Activated naive CD8-positive, alpha-beta T cell treated with anti-CD3 and anti-CD28 coated beads, Interleukin-2, amount 50 U/mL, for 24 hours (primary cell): ENCODE measurements around the gene ACTRT2.

ENCODE experiments used
- ATAC-seq: fragments of 150-1000 bp; cut with Tn5 transposase; one replicate; pipeline ENCODE4 v1.10.0; 2021
- DNase-seq: peaks from one replicate; pipeline ENCODE4 v3.0.0; 2021
- H3K27ac Mint-ChIP-seq: one replicate; pipeline ENCODE4 v1.8.0; 2021; ENCODE audit warnings: mild to moderate bottlenecking, mixed read lengths
- H3K27me3 Mint-ChIP-seq: one replicate; pipeline ENCODE4 v1.8.0; 2021; ENCODE audit warnings: mixed read lengths
- H3K36me3 Mint-ChIP-seq: one replicate; pipeline ENCODE4 v1.8.0; 2021; ENCODE audit warnings: low read depth, mixed read lengths
- H3K4me1 Mint-ChIP-seq: one replicate; pipeline ENCODE4 v1.8.0; 2021; ENCODE audit warnings: mixed read lengths
- H3K4me3 Mint-ChIP-seq: one replicate; pipeline ENCODE4 v1.8.0; 2021; ENCODE audit warnings: mild to moderate bottlenecking, moderate library complexity, mixed read lengths
- H3K9me3 Mint-ChIP-seq: one replicate; pipeline ENCODE4 v1.8.0; 2021; ENCODE audit warnings: mixed read lengths

Gene ACTRT2

DNA sequence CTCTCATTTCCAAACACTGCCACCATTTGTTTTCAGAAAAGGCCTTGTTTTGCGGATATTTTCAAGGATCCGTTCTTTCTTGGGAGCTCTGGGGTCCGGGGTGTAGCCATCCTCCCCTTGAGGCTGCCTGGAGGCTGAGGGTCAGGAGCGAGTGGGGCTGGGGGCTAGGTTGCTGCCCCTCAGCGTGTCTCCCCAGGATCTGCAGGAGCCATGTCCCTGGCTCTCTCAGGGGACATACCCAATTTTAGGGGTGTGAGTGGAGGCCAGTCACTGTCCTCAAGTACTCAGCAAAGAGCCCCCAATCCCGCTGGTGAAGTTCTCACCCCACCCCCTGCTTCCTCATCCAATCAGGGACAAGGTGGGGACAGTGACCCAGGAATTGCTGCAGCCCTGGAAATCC lies 32.7 kb downstream of the ACTRT2 start:
- ATAC-seq: no peak
- peaks cover 5% of the 10 kb centered on the region for H3K27me3 Mint-ChIP-seq
- H3K4me3 Mint-ChIP-seq: no peak overlapping the region
- peaks cover 3% of the 10 kb centered on the region for H3K36me3 Mint-ChIP-seq
- no peaks in the 10 kb centered on the region for H3K4me1 Mint-ChIP-seq
- no peak overlapping the region for H3K27ac Mint-ChIP-seq
- H3K9me3 Mint-ChIP-seq: peaks cover 6% of the 10 kb centered on the region
- DNase-seq: no peak

DNA sequence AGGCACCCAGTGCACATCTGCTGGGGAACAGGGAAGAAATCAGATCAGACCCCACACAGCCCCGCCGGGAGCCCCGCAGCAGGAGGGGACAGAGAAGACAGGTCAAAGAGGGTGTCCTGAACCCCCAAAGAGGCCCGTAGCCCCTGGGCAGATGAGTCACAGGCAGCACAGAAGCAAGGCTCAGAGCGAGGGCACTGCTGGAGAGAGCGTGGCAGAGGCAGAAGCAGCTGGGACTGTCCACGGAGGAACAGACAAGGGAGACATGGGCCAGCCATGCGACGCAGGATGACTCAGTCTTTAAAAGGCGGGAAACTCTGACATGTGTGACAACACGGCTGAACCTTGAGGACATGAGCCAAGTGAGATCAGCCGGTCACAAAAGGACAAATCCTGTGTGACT lies 33.2 kb downstream of the ACTRT2 start:
- ATAC-seq (no peak), DNase-seq (no peak)
- H3K9me3 Mint-ChIP-seq: peaks cover 6% of the 10 kb centered on the region
- H3K4me3 Mint-ChIP-seq: no peak overlapping the region
- no peaks in the 10 kb centered on the region for H3K4me1 Mint-ChIP-seq
- no peak overlapping the region for H3K27ac Mint-ChIP-seq
- peaks cover 5% of the 10 kb centered on the region for H3K27me3 Mint-ChIP-seq
- H3K36me3 Mint-ChIP-seq: peaks cover 3% of the 10 kb centered on the region

DNA sequence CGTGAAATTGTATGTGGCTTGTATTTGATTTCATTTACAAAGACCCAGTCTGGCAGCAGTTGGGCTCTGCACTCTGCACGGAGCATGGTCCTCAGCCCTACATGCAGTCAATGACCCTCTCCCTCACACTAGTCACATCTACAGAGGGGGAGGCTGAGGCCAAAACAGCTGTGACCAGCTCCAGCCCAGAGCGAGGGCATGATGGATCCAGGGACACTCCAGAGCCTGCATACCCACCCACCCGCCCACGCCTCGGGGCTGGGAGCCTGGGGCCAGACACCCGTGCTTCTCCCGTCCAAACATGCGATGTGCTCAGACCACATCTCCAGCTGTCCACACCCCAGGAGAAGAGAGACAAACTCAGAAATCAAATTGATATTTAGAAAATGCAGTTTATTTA lies 33.8 kb downstream of the ACTRT2 start:
- H3K4me1 Mint-ChIP-seq: no peaks in the 10 kb centered on the region
- H3K27me3 Mint-ChIP-seq: peaks cover 5% of the 10 kb centered on the region
- H3K9me3 Mint-ChIP-seq: peaks cover 6% of the 10 kb centered on the region
- H3K4me3 Mint-ChIP-seq: no peak overlapping the region
- no peak for ATAC-seq
- H3K36me3 Mint-ChIP-seq: peaks cover 3% of the 10 kb centered on the region
- H3K27ac Mint-ChIP-seq: no peak overlapping the region
- no peak for DNase-seq

DNA sequence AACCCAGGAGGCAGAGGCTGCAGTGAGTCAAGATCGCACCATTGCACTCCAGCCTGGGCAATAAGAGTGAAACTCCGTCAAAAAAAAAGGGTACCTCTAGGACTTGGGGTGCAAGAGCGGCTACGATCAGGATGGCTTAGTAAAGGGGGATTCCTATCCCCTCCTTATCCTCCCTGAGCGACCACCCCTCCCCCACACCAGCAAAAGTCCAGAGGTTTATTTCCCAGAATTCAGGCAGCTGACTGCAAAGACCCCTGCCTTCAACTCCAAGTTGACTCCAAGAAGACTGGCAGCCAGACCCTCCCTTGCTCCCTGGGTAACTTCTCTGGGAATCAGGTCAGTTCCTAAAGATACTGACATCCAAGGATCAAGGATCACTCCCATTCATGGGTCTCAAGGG lies 35.4 kb downstream of the ACTRT2 start:
- Mint-ChIP-seq H3K27me3 (peaks cover 7% of the 10 kb centered on the region), H3K4me3 (no peak overlapping the region), H3K4me1 (no peaks in the 10 kb centered on the region), H3K36me3 (peaks cover 3% of the 10 kb centered on the region), H3K27ac (no peak overlapping the region), H3K9me3 (peaks cover 6% of the 10 kb centered on the region)
- DNase-seq: no peak
- no peak for ATAC-seq

DNA sequence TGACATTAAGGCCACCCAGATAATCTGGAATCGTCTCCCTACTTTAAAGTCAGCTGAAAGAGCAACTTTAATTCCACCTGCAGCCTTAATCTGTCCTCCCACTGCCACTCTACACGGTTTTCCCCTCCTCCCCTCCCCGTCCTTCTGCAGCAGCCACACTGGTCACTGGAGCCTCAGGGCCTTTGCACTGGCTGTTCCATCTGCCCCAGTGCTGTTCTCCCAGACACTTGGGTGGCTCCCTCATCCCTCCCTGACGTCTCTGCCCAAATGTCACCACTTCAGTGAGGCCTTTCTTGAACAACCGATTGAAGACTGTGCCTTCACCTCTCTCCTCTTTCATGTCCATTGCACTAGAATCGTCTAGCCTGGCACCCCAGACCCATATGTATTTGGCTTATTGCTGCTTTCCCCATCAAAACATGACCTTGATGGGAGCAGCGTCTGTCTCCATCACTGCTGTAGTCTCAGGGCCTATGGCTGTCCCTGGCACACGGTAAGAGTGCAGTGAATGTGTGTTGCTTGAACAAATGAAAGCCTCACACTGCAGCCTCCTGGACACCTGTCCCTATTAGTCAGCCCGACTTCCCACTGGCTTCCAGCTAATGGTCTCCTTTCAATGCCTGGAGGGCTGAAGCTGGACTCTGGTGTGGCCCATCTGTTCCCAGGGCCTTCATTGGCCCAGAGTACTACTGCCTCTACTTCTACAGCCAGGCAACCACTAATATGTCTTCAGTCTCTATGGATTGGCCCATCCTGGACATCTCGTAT lies 37.2 kb downstream of the ACTRT2 start:
- Mint-ChIP-seq H3K27me3 (peaks cover 2% of the 10 kb centered on the region), H3K27ac (no peak overlapping the region), H3K4me3 (no peak overlapping the region), H3K9me3 (no peaks in the 10 kb centered on the region), H3K4me1 (no peaks in the 10 kb centered on the region), H3K36me3 (no peaks in the 10 kb centered on the region)
- DNase-seq (no peak), ATAC-seq (no peak)

DNA sequence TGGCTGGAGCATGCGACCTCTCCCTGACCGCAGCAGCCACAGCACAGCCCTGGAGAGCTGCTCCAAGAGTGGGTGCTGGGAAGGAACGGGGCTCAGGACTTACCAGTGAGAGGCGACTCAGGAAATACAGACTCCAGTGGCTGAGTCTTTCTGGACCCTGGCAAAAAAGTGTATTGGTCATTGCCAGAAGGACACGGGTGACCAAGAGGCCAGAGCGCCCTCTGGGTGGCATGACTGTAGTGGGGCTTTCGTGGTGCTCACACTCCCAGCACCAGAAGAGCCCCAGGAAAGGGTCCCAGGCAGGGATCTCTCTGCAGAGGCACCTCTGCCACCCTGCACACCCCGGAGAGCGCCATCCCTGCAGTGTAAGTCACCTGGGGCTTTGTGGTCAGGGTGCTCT lies 38.9 kb downstream of the ACTRT2 start:
- no peak for DNase-seq
- Mint-ChIP-seq H3K4me1 (no peaks in the 10 kb centered on the region), H3K36me3 (no peaks in the 10 kb centered on the region), H3K27me3 (peaks cover 3% of the 10 kb centered on the region), H3K4me3 (no peak overlapping the region), H3K9me3 (no peaks in the 10 kb centered on the region), H3K27ac (no peak overlapping the region)
- no peak for ATAC-seq

DNA sequence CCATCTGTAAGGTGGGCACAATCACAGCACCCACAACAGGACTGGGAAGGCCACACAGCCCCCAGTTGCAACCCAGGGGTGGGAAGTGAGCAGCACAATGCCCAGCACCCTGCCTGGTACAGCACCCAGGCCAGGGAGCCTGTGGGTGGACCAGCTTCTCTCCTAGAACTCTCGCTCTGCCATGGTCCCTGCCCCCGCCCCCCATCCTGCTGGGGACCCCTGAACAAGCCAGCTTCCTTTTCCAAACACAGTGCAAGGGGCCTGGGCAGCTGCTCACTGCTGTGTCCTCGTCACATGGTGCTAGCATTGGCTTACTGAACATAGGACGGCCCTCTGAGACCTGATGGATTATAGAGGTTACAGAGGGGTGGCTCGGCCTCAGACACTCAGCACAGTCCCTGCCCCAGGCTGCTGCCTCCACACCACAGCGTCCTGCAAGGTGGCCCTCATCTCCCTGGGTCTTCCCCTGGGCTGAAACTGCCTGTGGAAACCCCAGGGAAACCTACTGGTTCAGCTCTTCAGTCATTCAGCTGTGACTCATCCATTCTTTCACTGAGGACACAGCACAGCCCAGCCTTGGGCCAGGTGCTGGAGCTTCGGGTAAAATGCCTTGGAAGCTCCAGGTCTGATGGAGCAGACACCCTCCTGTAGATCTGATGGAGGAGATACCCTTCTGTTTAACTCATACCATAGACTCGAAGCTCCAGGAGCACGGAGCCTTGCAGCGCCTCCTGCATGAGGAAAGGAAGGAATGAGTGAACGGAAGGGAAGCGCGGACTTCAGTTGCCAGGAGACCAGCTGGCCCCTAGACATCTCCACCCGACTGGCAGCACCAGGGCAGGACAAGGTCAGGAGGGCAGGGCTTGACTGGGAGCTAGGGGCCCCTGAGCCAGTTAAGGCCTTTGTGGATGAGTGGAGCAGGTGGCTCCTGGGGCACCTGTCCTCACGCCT lies 39.6 kb downstream of the ACTRT2 start:
- H3K4me1 Mint-ChIP-seq: no peaks in the 10 kb centered on the region
- H3K27me3 Mint-ChIP-seq: peaks cover 4% of the 10 kb centered on the region
- no peaks in the 10 kb centered on the region for H3K9me3 Mint-ChIP-seq
- H3K4me3 Mint-ChIP-seq: no peak overlapping the region
- DNase-seq: no peak
- no peak overlapping the region for H3K27ac Mint-ChIP-seq
- H3K36me3 Mint-ChIP-seq: no peaks in the 10 kb centered on the region
- ATAC-seq: peak; percentile 34

DNA sequence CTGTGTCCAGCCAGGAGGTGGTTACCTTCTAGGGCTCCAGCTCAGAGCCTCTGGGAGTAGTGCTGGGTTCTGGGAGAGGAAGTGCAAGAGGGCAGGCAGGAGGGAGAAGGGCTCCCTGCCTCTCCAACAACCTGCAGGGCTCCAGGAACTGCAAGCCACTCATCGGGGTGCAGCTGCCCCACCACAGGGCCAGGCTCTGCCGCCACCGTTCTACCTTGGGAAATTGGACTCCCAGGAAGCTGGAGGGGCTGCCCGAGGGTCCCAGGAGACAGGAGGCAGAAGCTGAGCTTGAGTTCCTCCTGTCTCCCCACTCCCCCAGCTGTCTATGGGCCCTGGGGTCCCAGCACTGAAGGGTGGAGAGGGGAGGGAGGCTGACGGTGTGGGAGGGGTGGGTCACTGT lies 40.3 kb downstream of the ACTRT2 start:
- no peak for ATAC-seq
- Mint-ChIP-seq H3K27me3 (peaks cover 4% of the 10 kb centered on the region), H3K4me3 (no peak overlapping the region), H3K4me1 (no peaks in the 10 kb centered on the region), H3K9me3 (no peaks in the 10 kb centered on the region), H3K36me3 (no peaks in the 10 kb centered on the region), H3K27ac (no peak overlapping the region)
- DNase-seq: no peak

DNA sequence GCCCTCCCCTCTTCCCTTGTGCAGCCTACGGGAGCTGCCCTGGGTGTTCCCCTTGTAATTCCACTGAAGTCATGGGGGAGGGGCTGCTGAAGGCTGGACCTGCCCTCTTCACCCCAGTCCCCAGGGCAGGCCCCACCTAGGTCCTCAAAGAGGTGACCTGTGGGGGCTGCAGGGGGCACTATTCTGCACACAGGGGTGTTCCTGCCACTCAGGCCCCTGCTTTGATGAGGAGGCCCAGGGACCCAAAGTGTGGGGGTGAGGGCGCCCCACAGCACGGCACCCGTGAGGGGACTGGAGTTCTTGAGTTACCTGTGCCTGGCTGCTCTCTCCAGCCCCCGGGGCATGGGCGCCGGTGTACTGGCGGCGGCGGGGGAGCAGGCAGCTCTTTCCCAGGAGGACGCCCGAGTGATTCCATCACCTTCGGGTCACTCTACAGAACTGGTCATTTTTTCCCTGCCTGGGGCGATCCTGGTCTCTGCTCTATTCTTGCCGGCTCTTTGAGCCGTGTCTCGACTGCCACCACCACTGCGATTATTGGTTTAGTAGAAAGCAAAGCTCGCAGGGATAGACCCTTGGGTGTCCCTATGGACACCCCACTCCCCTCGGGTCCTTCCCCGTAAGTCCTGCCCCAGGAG lies 40.8 kb downstream of the ACTRT2 start:
- DNase-seq (no peak), ATAC-seq (no peak)
- no peak overlapping the region for H3K4me3 Mint-ChIP-seq
- H3K27me3 Mint-ChIP-seq: peaks cover 4% of the 10 kb centered on the region
- no peaks in the 10 kb centered on the region for H3K4me1 Mint-ChIP-seq
- no peak overlapping the region for H3K27ac Mint-ChIP-seq
- no peaks in the 10 kb centered on the region for H3K9me3 Mint-ChIP-seq
- H3K36me3 Mint-ChIP-seq: no peaks in the 10 kb centered on the region

DNA sequence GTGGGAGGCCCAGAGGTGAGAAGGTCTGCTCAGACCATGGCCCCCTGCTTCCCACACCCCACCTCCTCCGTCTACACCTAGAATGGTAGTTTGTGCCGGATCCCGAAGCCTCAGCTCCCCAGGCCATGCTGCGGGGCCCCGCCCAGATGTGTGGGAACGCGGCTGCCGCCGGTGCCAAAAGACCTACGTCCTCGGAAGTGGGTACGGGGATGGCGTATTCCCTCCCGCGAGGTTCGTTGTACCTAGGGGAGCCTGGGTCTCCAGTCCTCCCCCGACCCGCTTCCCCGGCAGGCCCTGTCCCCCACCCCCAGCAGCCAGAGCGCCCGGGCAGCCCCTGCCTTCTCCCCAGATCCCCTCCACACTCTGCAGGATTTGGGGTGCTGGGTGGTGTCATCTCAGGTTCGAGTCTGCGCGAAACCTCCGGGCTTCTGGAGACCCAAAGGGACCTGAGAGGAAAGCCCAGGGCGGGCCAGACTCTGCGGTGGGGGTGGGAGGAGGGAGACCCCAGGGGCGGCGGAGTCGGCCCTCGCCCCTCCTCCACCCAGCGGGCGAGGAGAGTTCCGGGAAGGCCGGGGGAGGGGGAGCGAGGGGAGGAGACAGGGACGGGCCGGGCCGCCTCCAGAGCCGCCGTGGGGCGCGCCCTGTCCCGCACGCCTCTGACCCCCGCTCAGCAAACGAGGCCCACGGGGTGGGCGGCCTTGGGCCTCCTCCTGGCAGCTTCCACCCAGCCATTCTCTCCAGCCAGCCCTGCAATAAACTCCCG lies 41.5 kb downstream of the ACTRT2 start:
- Mint-ChIP-seq H3K4me3 (no peak overlapping the region), H3K36me3 (no peaks in the 10 kb centered on the region), H3K9me3 (no peaks in the 10 kb centered on the region), H3K27ac (no peak overlapping the region), H3K4me1 (no peaks in the 10 kb centered on the region), H3K27me3 (peaks cover 5% of the 10 kb centered on the region)
- ATAC-seq (no peak), DNase-seq (no peak)

DNA sequence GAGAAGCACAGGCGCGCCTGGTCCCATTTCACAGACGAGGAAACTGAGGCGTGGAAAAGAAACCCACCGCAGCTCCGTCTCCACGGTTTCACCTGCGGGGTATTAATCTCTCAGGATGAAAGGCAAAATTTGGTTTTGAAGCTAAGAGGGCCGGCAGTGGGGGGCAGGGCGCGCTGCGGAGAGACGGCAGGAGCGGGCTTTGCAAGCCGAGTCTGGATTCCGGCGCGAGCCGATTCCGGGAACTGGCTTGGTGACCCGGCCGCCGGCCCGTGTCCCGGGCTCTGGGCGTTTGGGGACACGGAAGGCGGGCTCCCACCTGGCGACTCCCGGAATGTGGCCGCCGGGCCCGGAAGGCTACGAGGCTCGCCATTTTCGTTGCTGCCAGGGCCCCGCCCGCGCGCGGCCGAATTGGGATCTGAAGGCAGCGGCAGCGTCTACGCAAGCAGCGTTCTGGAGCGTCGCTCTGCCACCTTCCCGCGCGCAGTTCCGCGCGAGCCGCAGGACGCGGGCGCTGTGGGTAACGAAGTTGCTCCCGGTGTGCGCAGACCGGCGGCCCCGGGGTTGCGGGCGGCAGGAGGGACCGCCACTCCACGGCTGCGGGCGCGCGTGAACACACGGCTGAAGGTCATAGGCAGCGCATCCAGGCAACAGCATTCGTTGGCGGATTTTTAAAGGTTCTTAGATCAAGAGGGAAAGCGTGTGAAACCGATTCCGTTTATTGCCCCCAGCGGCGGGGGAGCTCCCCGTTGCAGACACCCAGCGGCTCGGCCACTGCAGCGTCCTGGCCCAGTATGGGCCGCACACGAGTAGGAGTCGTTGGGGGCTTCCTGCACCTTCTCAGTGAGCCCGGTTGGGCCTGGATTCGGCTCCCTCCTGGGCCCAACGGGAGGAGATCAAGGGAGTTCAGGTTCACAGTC lies 42.4 kb downstream of the ACTRT2 start:
- DNase-seq (no peak), ATAC-seq (no peak)
- H3K27me3 Mint-ChIP-seq: peaks cover 6% of the 10 kb centered on the region

DNA sequence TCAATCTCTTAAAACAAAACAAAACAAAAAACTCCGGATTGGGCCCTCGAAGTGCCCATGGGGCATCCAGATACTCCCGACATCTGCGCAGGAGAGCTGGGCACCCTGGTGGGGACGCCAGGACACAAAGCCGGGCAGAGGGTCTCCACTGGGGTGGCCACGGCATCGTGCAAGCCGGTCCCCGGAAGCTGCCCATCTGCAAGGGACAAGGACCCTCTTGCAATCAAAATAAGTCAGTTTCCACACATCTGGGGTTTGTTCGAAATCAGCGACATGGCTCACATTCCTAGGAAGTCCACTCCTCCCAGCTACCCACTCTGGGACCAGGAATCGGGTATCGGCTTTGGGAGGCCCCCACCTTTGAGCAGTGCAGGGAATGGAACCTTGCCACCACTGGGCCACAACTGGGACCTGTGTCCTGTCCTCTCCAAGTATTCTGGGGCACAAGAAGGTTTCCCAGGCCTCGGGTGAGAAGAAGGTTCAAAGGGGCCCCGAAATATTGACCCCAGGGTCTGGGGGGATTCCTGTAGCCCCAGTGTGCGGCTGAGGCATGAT lies 43.1 kb downstream of the ACTRT2 start:
- H3K36me3 Mint-ChIP-seq: no peaks in the 10 kb centered on the region
- peaks cover 2% of the 10 kb centered on the region for H3K4me1 Mint-ChIP-seq
- no peaks in the 10 kb centered on the region for H3K9me3 Mint-ChIP-seq
- no peak for ATAC-seq
- H3K27me3 Mint-ChIP-seq: peaks cover 9% of the 10 kb centered on the region
- no peak overlapping the region for H3K4me3 Mint-ChIP-seq
- no peak overlapping the region for H3K27ac Mint-ChIP-seq
- no peak for DNase-seq

More for the DNA sequence above, 42.4 kb downstream of the ACTRT2 start:
- H3K36me3 Mint-ChIP-seq: no peaks in the 10 kb centered on the region
- no peaks in the 10 kb centered on the region for H3K9me3 Mint-ChIP-seq
- no peaks in the 10 kb centered on the region for H3K4me1 Mint-ChIP-seq
- H3K27ac Mint-ChIP-seq: no peak overlapping the region
- H3K4me3 Mint-ChIP-seq: no peak overlapping the region

DNA sequence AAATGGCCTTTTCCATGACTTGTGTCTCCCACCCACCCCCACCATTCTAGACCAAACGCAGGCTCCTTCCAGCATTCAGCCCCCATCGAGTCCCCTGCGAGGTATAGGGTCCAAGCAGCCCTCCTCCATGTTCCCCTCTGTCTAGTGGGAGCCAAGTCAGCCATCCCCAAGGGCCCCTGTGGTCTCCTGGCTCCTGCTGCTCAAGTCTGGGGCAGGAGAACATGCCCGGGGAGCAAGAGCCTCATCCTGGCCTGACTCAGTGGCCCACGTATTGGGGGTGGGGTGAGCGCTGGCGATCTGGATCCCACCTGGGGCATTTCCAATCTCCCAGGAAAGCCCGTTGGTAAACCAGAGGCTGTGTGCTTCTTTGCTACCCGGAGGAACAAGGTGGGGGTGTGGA lies 43.6 kb downstream of the ACTRT2 start:
- H3K36me3 Mint-ChIP-seq: no peaks in the 10 kb centered on the region
- H3K4me1 Mint-ChIP-seq: peaks cover 2% of the 10 kb centered on the region
- H3K9me3 Mint-ChIP-seq: no peaks in the 10 kb centered on the region
- ATAC-seq: no peak
- no peak overlapping the region for H3K27ac Mint-ChIP-seq
- peaks cover 11% of the 10 kb centered on the region for H3K27me3 Mint-ChIP-seq
- no peak overlapping the region for H3K4me3 Mint-ChIP-seq
- no peak for DNase-seq
